CD4-positive, alpha-beta T cell treated with Interleukin-4 for 4 hours (primary cell): ENCODE measurements around the gene CERS5.

Source experiments
- DNase-seq: peaks from one replicate; pipeline ENCODE4 v3.0.0-alpha.2; 2020

CERS5 gene

DNA sequence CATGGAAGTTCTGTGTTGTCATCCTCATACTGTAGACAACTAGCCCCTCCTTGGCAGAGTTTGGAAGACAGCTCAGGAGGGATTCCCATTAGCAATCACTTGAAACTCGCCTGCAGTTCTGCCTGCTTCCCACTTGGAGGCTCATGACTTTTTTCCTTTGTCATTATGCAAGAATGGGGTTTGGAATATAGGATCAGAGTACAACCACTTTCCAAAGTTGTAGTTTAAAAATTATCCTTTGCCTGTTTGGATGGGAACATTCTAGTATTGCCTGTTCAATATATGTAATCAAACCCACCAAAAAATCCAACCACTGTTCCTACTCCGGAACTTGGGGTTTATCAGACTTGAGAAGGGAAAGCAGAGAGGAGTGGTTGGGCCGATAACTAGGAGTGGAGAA is 65.5 kb downstream of the CERS5 start:
- DNase-seq, result no peak

DNA sequence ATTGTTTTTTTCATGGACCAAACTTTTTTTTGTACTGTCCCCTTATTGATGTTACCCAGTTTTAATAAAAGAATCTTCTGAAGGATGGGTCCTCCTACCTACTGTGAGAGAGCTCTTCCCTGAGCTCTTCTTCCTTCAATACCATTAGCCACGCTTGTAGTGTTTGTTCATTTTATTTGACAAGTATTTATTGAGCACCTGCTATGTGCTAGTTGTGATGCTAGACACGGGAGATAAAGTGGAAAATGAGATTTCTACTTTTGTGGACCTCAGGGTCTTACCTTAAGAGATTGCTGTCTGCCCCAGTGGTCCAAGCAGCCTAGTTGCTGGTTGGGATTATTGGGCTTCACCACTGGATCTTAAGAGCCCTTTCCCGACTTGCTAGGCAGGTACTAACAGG is 66.6 kb downstream of the CERS5 start:
- DNase-seq, result no peak

DNA sequence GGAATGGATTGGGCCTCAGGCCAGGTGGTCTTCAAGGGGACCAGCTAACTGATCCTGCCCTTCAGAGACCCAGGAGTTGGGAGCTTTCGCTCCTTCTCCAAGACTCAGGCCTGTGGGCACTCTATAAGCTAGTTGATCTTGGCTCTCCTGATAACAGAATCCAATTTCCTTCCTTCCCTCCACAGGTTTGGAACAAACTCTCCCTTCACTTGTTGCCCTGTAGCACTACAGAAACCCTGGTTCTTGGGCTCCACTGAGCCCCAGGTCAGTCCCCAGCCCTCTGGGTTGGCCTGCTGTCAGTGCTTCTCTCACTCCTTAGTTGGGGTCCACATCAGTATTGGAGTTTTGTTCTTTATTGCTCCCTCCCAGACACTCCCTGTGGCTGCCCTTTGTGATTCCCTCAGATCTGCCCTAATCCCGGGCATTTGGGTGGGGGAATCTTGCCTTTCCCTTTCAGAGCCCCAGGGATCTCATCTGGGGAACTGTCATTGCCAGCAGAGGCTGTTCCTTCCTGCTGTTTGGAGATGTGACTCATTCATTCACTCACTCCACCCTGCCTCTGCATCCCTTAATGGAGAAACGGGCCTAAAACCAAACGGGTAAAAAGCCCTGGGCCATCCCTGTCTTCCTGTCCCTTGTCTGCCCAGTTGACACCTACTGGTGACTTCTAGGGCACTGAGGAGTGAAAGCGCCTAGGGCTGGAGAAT is 67.7 kb downstream of the CERS5 start:
- DNase-seq, result no peak

DNA sequence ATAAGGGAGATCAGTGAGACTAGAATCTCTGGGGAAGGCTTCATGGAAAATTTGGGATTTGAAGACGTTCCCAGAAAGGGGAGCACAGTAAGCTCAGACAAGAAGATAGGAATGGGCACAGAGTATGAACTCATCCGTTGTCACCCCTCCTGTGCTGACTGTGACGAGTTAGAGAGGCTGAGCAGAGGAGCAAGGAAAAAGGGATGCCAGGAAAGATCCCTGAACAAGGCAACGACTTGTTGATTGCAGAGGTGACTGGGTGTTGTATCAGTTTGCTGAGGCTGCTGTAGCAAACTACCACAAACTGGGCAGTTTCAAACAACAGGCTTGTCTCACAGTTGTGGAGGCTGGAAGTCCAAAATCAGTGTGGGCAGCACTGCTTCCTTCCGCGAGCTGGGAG is 69.2 kb downstream of the CERS5 start:
- DNase-seq, result no peak

DNA sequence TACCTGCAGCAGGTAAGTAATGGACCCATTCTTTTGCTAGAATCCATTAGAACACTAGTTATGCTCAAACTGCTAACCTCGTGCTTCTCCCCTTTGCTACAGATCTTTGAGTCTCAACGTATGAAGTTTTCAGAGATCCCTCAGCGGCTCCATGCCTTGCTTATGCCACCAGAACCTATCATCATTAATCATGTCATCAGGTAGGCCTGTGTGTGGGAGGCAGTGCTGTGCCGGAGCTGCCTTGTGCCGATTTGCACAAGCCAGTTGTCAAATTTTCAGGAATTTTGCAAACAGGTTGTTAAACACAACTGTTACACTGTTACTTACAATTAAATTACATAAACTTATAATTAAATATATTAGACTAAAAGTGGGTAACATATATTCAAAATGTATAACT is 76.8 kb downstream of the CERS5 start:
- no peak for DNase-seq

DNA sequence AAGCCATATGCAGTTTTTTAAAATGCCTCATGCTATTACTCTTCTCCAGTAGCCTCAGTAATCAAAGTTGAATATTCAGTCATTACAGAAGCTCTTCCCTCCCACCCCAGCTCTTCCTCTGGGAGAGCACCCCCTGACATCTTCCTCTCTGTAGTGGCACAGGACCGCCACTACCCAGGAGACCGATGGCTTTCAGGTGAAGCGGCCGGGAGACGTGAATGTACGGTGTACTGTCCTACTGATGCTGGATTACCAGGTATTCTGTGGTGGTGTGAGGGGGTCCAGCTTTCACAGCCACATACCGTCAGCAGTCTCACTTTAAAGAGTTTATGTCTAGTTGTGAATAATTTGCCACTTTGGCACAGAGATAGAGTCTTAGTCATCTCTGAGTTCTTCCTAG is 77.4 kb downstream of the CERS5 start:
- no peak for DNase-seq

DNA sequence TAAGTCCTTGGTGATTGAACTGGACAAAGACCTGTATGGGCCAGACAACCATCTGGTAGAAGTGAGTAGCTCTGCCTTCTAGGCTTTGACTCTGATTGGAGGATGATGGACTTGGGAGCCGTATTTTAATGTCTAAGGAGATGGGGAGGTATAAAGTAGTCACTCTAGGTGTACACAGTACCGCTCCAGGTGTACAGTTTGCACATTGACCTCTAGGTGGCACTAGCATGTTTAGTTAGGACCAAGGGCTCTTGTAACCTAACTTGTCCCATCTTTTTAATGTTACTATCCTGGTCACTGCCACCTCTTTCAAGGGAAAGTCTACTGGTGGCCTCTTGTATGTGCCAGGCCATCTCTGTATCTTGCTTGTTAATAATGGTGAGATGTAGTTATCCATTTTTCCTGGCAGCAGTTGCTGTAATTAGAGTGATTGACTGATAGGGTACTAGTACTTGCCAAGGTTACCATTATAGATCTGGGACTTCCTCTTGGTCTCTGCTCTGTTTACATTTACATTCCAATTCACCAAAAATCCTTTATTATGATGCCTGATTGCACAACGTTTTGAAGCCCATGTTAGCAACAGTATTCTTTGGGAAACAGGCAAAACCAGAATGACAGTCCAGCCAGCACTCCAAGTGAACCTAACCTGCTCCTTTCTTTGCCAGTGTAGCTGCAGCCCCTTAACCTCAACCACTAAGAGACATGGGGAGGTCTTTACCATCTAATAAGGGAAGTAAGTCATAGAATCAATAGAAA is 78.4 kb downstream of the CERS5 start:
- DNase-seq, result peak; percentile 71

DNA sequence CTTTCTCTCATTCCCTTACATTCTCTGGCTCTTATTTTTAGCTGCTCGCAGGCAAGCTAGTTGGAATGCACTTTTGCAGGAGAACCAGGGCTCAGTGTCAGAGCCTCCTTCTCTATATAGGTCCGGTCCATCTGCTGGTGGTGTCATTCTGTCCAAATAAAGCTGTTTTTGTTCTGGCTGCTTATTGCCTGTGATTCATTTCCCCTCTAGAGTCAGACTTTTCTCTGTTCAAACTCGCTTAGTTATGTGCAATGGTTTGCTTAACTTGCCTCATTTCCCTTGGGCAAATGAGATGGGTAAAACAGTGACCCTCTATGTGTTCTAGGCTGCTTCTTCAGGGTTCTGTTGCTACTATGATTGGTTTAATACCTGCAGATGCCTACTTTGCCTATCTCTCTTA is 79.2 kb downstream of the CERS5 start:
- DNase-seq, result no peak

DNA sequence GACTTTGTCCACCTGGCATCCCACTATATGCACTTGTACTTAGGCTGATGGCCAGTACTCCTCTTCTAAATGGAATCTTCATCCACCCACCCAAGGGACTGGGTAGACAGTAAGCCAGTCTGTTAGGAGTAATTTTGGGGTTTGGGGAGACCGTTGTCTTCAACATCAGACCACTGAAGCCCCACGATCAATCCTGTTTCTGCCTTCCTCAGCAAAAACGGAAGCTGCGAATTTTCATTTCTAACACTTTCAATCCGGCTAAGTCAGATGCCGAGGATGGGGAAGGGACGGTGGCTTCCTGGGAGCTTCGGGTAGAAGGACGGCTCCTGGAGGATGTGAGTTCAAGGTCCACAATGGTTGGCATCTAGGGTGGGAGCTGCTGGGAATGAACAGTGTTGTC is 80.0 kb downstream of the CERS5 start:
- no peak for DNase-seq

DNA sequence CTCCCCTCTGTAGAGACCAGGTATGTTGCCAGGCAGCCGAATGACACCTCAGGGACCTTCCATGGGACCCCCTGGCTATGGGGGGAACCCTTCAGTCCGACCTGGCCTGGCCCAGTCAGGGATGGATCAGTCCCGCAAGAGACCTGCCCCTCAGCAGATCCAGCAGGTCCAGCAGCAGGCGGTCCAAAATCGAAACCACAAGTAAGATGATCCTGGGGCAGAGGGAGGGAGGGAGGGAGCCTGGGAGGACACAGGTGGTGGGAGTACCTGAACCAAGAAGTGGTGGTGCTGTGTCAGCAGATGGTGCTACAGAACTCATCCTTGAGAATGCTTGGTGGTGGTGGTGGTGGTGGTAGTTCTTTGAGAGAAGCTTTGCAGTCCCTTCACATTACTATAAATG is 81.0 kb downstream of the CERS5 start:
- no peak for DNase-seq

DNA sequence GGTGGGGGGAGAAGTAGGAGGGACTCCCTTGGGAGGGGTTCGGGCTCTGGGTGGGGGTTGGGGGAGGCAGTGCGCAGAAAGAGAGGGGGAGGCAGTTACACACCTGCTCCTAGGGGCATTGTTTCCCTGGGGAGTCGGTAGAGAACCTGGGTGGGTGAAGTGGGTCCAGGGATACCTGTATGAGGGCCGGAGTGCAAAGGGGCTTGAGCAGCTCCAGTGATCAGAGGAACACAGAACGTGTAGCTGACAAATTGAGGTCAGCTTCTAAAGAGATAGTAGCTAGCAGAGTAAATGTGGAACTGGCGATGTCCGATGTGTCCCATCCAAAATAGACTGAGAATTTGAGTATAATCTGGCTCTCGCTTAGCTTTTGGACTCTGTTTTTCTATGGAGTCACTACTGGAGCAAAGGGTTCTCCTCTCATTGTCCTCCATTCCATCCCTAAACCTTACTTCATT is 81.5 kb downstream of the CERS5 start:
- no peak for DNase-seq

DNA sequence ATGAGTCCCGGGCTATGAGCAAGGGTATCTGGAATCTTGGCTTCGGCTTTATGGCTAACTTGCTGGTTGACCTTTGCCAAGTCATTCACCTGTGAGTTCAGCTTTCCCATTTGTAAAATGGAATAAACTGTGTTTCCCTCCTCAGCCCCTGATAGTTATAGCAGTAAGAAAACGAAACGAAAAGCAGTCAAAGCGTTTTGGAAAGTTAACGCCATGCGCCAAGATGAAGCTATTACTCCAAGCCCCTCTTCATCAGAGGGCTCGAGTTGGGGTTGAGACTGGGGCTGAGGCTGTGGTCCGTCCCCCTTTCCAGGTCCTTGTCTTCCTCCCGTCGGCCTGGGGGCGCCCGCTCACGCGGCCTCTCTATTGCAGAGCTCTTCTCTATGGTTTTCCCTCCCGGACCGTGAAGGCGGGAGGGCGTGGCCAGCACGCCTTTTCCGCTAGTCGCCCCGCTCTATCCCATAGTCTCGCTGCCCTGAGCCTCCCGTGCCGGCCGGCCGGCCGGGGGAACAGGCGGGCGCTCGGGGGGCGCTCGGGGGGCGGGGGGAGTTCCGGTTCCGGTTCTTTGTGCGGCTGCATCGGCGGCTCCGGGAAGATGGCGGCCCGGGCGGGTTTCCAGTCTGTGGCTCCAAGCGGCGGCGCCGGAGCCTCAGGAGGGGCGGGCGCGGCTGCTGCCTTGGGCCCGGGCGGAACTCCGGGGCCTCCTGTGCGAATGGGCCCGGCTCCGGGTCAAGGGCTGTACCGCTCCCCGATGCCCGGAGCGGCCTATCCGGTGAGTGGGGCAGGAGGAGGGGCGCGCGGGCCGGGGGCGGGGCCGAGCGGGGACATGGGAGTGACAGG is 82.2 kb downstream of the CERS5 start, which contains the start of gene SMARCD1:
TSS of gene SMARCD1 (plus strand) at position 568 of the 840 bp plus-strand sequence. CDS start at position 596, 28 bp downstream.
- DNase-seq, result peak; percentile 90

DNA sequence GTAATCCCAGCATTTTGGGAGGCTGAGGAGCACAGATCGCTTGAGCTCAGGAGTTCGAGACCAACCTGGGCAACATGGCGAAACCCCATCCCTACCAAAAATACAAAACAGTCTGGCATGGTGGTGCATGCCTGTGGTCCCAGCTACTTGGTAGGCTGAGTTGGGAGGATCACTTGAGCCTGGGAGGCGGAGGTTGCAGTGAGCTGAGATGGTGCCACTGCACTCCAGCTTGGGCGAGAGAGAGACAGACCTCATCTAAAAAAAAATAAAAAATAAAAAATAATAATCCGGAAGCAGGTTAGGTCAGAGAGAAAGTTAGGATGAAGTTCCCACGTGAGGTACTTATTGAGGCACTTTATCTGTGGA is 82.8 kb downstream of the CERS5 start:
- DNase-seq, result peak; percentile 1

DNA sequence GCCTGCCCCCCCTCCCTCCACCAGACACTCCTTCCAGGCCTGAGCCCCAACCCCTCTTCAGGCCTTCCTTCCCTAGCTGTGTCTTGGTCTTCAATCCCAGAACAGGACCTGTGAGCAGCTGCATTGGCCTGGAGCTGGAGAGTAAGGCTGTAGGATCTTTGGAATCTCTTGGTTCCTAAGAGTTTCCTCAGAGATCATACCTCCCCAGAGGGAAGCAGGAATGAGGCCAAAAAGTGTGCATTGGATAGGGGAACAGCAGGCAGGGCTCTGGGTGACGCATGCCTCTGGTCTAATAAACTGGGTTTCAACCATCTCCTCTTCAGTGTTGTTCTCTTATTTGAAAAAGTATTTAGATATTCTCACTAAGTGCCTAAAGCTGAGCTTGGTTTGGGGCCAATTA is 83.9 kb downstream of the CERS5 start:
- no peak for DNase-seq

DNA sequence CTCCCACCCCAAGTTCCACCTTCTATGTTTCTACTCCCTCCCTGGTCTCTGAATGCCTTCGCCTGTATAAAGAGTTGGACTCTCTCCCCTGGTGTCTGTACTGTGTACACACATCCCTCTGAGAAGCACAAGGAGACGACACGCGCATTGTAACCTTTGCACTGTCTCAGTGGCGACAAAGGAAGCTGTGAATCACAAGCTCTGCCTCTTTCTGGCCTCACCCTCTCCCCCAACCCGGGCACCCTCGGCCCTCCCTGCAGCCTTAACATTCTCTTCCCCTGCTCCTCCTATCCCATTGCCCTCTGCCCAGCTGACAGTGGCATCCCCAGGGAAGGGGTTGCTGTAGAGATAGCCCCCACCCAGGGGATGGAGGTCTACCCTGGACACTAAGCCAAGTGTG is 84.5 kb downstream of the CERS5 start:
- no peak for DNase-seq

DNA sequence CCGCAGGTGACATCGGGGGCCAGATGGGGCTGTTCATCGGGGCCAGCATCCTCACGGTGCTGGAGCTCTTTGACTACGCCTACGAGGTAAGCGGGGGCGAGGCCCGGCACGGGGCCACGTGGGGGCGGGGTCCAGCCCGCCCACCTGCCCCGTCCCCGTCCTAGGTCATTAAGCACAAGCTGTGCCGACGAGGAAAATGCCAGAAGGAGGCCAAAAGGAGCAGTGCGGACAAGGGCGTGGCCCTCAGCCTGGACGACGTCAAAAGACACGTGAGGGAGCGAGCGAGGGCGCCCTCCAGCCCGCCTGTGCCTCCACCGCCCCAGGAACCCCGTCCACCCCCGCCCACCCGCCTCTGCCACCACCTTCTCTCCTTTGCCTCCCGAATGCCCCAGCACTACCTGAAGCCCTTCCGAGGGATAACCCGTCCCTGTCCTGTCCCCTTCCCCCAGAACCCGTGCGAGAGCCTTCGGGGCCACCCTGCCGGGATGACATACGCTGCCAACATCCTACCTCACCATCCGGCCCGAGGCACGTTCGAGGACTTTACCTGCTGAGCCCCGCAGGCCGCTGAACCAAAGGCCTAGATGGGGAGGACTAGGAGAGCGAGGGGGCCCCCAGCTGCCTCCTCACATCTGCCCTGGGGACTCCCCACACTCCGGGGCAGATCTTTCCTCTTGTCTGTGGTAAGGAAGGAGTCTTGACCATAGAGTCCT is 85.9 kb downstream of the CERS5 start:
- DNase-seq, result no peak

DNA sequence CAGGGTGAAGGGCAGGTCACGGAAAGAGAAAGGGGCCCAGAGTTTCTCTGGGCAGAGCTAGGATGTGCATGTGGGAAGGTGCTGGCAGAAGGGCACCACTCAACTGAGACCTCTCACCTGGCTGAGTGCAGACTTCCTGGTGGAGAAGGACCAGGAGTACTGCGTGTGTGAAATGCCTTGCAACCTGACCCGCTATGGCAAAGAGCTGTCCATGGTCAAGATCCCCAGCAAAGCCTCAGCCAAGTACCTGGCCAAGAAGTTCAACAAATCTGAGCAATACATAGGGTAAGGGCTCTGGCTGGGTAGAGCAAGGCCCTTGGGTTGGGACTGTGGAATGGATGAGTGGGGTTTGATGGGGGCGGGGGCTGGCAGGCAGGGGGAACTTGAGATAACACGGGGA is 87.4 kb downstream of the CERS5 start:
- no peak for DNase-seq
